H9 (cell line): ENCODE data around the gene SLC48A1. TPM values are rescaled to one million over a fixed set of nuclear protein-coding genes. Genes with fewer than 3 reads are reported as not detected.

Experiments used
- DNase-seq: peaks from one replicate; pipeline ENCODE4 v3.0.0-alpha.2; 2017
- H2AFZ ChIP-seq: one replicate; pipeline ENCODE4 v1.6.1; 2013; ENCODE audit warnings: mild to moderate bottlenecking, low read length, control low read depth, moderate library complexity
- H2AK5ac ChIP-seq: 2 replicates; pipeline ENCODE4 v1.6.1; 2013; ENCODE audit warnings: low read length, control low read depth, mixed read lengths; ENCODE audit not compliant: insufficient read length
- H2BK120ac ChIP-seq: one replicate; pipeline ENCODE4 v1.6.1; 2013; ENCODE audit warnings: low read depth, mild to moderate bottlenecking, low read length, control low read depth, inconsistent platforms; ENCODE audit not compliant: poor library complexity, severe bottlenecking
- H2BK12ac ChIP-seq: 2 replicates; pipeline ENCODE4 v1.6.1; 2013; ENCODE audit warnings: low read length, control low read depth, mixed read lengths, low read depth; ENCODE audit not compliant: insufficient read length
- H2BK15ac ChIP-seq: 2 replicates; pipeline ENCODE4 v1.6.1; 2013; ENCODE audit warnings: low read depth, low read length, control low read depth
- H2BK20ac ChIP-seq: one replicate; pipeline ENCODE4 v1.6.1; 2013; ENCODE audit warnings: low read depth, mild to moderate bottlenecking, low read length, control low read depth, inconsistent platforms; ENCODE audit not compliant: poor library complexity, severe bottlenecking
- H2BK5ac ChIP-seq: 2 replicates; pipeline ENCODE4 v1.6.1; 2013; ENCODE audit warnings: low read length, control low read depth, mixed read lengths; ENCODE audit not compliant: insufficient read length
- H3K14ac ChIP-seq: 2 replicates; pipeline ENCODE4 v1.6.1; 2013; ENCODE audit warnings: low read length, control low read depth; ENCODE audit not compliant: insufficient read depth
- H3K18ac ChIP-seq: 2 replicates; pipeline ENCODE4 v1.6.1; 2013; ENCODE audit warnings: low read depth, mild to moderate bottlenecking, mixed read lengths, low read length, control low read depth; ENCODE audit not compliant: insufficient read length
- H3K23ac ChIP-seq: 2 replicates; pipeline ENCODE4 v1.6.1; 2013; ENCODE audit warnings: low read length, control low read depth, mixed read lengths, low read depth; ENCODE audit not compliant: insufficient read length
- H3K23me2 ChIP-seq: 2 replicates; pipeline ENCODE4 v1.6.1; 2013; ENCODE audit warnings: low read depth, mild to moderate bottlenecking, mixed read lengths, low read length, control low read depth; ENCODE audit not compliant: insufficient read length, poor library complexity, severe bottlenecking
- H3K27ac ChIP-seq: 2 replicates; pipeline ENCODE4 v1.5.1; 2013; ENCODE audit warnings: low read length, control low read depth, mixed read lengths, low read depth; ENCODE audit not compliant: insufficient read length
- H3K27me3 ChIP-seq: 2 replicates; pipeline ENCODE4 v1.6.1; 2013; ENCODE audit warnings: low read length, control low read depth, inconsistent platforms; ENCODE audit not compliant: insufficient read depth
- H3K4ac ChIP-seq: 2 replicates; pipeline ENCODE4 v1.6.1; 2013; ENCODE audit warnings: low read depth, mild to moderate bottlenecking, control low read depth, inconsistent platforms, low read length, moderate library complexity
- H3K4me1 ChIP-seq: 2 replicates; pipeline ENCODE4 v1.6.1; 2013; ENCODE audit warnings: low read length, control low read depth, inconsistent platforms; ENCODE audit not compliant: insufficient read depth
- H3K4me2 ChIP-seq: 2 replicates; pipeline ENCODE4 v1.6.1; 2013; ENCODE audit warnings: low read length, control low read depth, mixed read lengths; ENCODE audit not compliant: insufficient read length, insufficient read depth
- H3K56ac ChIP-seq: 2 replicates; pipeline ENCODE4 v1.6.1; 2013; ENCODE audit warnings: low read depth, mild to moderate bottlenecking, mixed read lengths, low read length, control low read depth; ENCODE audit not compliant: insufficient read length
- H3K79me1 ChIP-seq: 2 replicates; pipeline ENCODE4 v1.6.1; 2013; ENCODE audit warnings: low read depth, mild to moderate bottlenecking, moderate library complexity, low read length, control low read depth, inconsistent platforms; ENCODE audit not compliant: insufficient read depth, poor library complexity, severe bottlenecking
- H3K79me2 ChIP-seq: 2 replicates; pipeline ENCODE4 v1.6.1; 2013; ENCODE audit warnings: low read length, control low read depth, inconsistent platforms; ENCODE audit not compliant: insufficient read depth
- H3K9ac ChIP-seq: 2 replicates; pipeline ENCODE4 v1.6.1; 2013; ENCODE audit warnings: low read length, control low read depth, mixed read lengths; ENCODE audit not compliant: insufficient read length; ENCODE audit errors: extremely low read depth
- H3K9me3 ChIP-seq: one replicate; pipeline ENCODE4 v1.6.1; 2013; ENCODE audit warnings: low read depth, low read length, inconsistent platforms; ENCODE audit not compliant: control insufficient read depth
- H3T11ph ChIP-seq: one replicate; pipeline ENCODE4 v1.6.1; 2013; ENCODE audit warnings: mild to moderate bottlenecking, low read length, control low read depth, inconsistent platforms
- H4K20me1 ChIP-seq: one replicate; pipeline ENCODE4 v1.6.1; 2013; ENCODE audit not compliant: control insufficient read depth, insufficient read length, insufficient read depth
- H4K5ac ChIP-seq: 2 replicates; pipeline ENCODE4 v1.6.1; 2013; ENCODE audit warnings: low read depth, mild to moderate bottlenecking, mixed read lengths, low read length, control low read depth; ENCODE audit not compliant: insufficient read length
- H4K8ac ChIP-seq: replicated peaks from 2 replicates; pipeline ENCODE4 v1.6.1; 2013; ENCODE audit warnings: low read length, control low read depth, mixed read lengths, low read depth; ENCODE audit not compliant: insufficient read length
- H4K91ac ChIP-seq: 2 replicates; pipeline ENCODE4 v1.6.1; 2013; ENCODE audit warnings: low read depth, mild to moderate bottlenecking, moderate library complexity, mixed read lengths, low read length, control low read depth; ENCODE audit not compliant: insufficient read length
- H3K27ac Mint-ChIP-seq, 3 experiments: 2 replicates in 2 of 3; 3 replicates in 1 of 3; pipeline ENCODE4 v1.8.0; 2020 to 2021; ENCODE audit warnings: mixed read lengths in 3 of 3, mild to moderate bottlenecking in 1 of 3, moderate library complexity in 1 of 3
- H3K27me3 Mint-ChIP-seq: 2 replicates; pipeline ENCODE4 v1.8.0; 2021; ENCODE audit warnings: low read depth, mild to moderate bottlenecking, moderate library complexity, mixed read lengths
- H3K36me3 Mint-ChIP-seq, 3 experiments: 2 replicates in 2 of 3; 3 replicates in 1 of 3; pipeline ENCODE4 v1.8.0; 2020 to 2021; ENCODE audit warnings: low read depth in 3 of 3, mixed read lengths in 3 of 3; ENCODE audit not compliant: insufficient read depth in 1 of 3
- H3K4me1 Mint-ChIP-seq, 2 experiments: 2 replicates each; pipeline ENCODE4 v1.8.0; 2020; ENCODE audit warnings: mixed read lengths in 2 of 2
- H3K4me3 Mint-ChIP-seq, 2 experiments: 2 replicates in 1 of 2; 3 replicates in 1 of 2; pipeline ENCODE4 v1.8.0; 2020 to 2021; ENCODE audit warnings: mild to moderate bottlenecking in 2 of 2, mixed read lengths in 2 of 2, moderate library complexity in 1 of 2
- H3K9me3 Mint-ChIP-seq, 2 experiments: 2 replicates in 1 of 2; 3 replicates in 1 of 2; pipeline ENCODE4 v1.8.0; 2020; ENCODE audit warnings: mild to moderate bottlenecking in 2 of 2, mixed read lengths in 2 of 2, moderate library complexity in 1 of 2
- WGBS: extraction: QIAGEN DNeasy Blood & Tissue Kit; methylation state at CpG from one replicate; pipeline ENCODE4 v1.1.7; 2013; ENCODE audit warnings: missing lambda C conversion rate, low lambda C conversion rate, mixed read lengths; ENCODE audit not compliant: insufficient read length; ENCODE audit errors: extremely low coverage; 5-methylcytosine and 5-hydroxymethylcytosine counted together
- total RNA-seq: library from RNA; stranded (reverse); gene quantifications from 2 replicates; pipeline ENCODE4 v1.2.1, GENCODE V29; 2021
- TF ChIP-seq, protein P1 (sequence below): fragments of 200-600 bp; sonication (generic); conservative IDR thresholded peaks from 3 replicates; pipeline ENCODE4 v1.8.0; 2021; ENCODE audit warnings: antibody characterized with exemption, mild to moderate bottlenecking

SLC48A1 gene
- total RNA-seq, 1 experiment from 2014 or later = 10.6 TPM

DNA sequence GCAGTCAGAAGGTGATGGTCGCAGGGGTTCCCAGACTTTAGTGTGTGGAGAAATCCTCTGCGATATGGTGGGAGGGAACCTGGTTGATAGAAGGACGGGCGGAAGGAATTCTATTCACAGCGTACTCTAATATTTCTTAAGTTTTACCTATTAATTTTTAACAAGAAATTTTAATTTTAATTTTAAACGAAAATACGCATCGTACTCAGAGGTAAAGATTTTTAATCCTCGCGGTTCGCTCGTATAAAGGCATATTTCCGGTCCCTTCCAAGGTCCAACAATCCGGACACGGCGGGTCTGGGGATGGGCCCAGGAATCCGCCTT lies 338 bp upstream of the SLC48A1 start:
- H3K9me3 Mint-ChIP-seq = no peaks in the 10 kb centered on the region
- Histone ChIP-seq H3K4ac (no peak overlapping the region), H4K5ac (no peak overlapping the region), H2BK20ac (no peak overlapping the region), H2AFZ (no peak overlapping the region), H2BK12ac (no peak overlapping the region), H2AK5ac (no peak overlapping the region), H3K79me1 (no peaks in the 10 kb centered on the region), H3K18ac (no peak overlapping the region), H4K91ac (no peak overlapping the region), H3K9me3 (no peaks in the 10 kb centered on the region), H3K4me2 (peak overlapping the region; percentile 69), H3T11ph (no peak overlapping the region), H3K23ac (no peak overlapping the region), H3K23me2 (peaks cover 6% of the 10 kb centered on the region), H3K56ac (no peak overlapping the region), H2BK120ac (no peak overlapping the region), H4K8ac (no peak overlapping the region), H3K4me1 (peaks cover 6% of the 10 kb centered on the region), H4K20me1 (peaks cover 3% of the 10 kb centered on the region), H3K79me2 (no peaks in the 10 kb centered on the region), H3K9ac (no peak overlapping the region), H3K14ac (no peak overlapping the region), H2BK5ac (no peak overlapping the region), H2BK15ac (no peak overlapping the region), H3K27ac (no peak overlapping the region), H3K27me3 (no peaks in the 10 kb centered on the region)
- TF ChIP-seq, protein P1, sequence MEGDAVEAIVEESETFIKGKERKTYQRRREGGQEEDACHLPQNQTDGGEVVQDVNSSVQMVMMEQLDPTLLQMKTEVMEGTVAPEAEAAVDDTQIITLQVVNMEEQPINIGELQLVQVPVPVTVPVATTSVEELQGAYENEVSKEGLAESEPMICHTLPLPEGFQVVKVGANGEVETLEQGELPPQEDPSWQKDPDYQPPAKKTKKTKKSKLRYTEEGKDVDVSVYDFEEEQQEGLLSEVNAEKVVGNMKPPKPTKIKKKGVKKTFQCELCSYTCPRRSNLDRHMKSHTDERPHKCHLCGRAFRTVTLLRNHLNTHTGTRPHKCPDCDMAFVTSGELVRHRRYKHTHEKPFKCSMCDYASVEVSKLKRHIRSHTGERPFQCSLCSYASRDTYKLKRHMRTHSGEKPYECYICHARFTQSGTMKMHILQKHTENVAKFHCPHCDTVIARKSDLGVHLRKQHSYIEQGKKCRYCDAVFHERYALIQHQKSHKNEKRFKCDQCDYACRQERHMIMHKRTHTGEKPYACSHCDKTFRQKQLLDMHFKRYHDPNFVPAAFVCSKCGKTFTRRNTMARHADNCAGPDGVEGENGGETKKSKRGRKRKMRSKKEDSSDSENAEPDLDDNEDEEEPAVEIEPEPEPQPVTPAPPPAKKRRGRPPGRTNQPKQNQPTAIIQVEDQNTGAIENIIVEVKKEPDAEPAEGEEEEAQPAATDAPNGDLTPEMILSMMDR = no peak
- H3K36me3 Mint-ChIP-seq = peaks cover 0 to 1% (median 0%) of the 10 kb centered on the region in 3 experiments; a peak in 2 of 7 replicates
- no peak for DNase-seq
- WGBS = no CpG with 5 or more reads among the region's 17 CpGs
- H3K4me1 Mint-ChIP-seq = peaks cover 16 to 26% of the 10 kb centered on the region in 2 experiments
- peak overlapping the region in 1 of 3 experiments; percentile 27; a peak in 1 of 7 replicates for H3K27ac Mint-ChIP-seq
- H3K27me3 Mint-ChIP-seq = peaks cover 22% of the 10 kb centered on the region
- H3K4me3 Mint-ChIP-seq = peak overlapping the region; percentile 59 to 75
